DND-41 (cell line): ENCODE measurements around the gene GADD45G.

ENCODE experiments used
- EZH2 ChIP-seq: IDR thresholded peaks from 3 replicates; pipeline ENCODE4 v1.6.1; 2012; ENCODE audit warnings: borderline replicate concordance, low read depth, mild to moderate bottlenecking, moderate library complexity, low read length, inconsistent platforms; ENCODE audit not compliant: severe bottlenecking
- TF ChIP-seq, protein P1 (sequence below): IDR thresholded peaks from 2 replicates; pipeline ENCODE4 v1.5.1; 2012; ENCODE audit warnings: borderline replicate concordance, low read length, moderate library complexity, mild to moderate bottlenecking; ENCODE audit not compliant: poor library complexity, severe bottlenecking; ENCODE audit errors: extremely low read depth

DNA sequence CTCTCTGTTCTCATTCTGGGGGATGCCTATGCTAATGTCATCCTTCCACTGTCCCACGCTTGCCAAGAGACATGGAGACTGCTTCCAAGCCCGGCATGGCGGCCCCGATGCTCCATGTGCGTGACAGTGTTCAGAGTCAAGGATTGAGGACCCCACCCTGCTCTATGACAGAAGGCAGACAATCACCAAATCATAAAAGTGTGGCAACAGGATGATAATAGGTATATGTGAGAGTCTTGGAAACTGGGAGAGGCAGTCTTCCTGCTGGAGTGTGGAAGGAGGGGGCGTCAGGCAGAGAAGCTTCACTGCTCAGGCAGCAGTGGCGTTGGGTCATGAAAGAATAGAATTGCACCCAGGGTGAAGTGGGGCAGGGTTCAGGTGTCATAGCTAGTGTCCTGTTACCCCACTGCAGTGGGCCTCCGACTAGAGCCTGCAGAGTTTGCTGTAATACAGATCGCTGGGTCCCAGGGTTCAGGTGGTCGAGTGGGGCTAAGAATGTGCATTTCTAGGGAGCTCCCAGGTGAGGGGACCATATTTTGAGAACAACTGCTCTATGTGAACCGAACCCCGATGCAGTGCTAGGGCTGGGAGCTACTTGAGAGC lies 12.5 kb upstream of the GADD45G start:
- TF ChIP-seq, protein P1, sequence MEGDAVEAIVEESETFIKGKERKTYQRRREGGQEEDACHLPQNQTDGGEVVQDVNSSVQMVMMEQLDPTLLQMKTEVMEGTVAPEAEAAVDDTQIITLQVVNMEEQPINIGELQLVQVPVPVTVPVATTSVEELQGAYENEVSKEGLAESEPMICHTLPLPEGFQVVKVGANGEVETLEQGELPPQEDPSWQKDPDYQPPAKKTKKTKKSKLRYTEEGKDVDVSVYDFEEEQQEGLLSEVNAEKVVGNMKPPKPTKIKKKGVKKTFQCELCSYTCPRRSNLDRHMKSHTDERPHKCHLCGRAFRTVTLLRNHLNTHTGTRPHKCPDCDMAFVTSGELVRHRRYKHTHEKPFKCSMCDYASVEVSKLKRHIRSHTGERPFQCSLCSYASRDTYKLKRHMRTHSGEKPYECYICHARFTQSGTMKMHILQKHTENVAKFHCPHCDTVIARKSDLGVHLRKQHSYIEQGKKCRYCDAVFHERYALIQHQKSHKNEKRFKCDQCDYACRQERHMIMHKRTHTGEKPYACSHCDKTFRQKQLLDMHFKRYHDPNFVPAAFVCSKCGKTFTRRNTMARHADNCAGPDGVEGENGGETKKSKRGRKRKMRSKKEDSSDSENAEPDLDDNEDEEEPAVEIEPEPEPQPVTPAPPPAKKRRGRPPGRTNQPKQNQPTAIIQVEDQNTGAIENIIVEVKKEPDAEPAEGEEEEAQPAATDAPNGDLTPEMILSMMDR = no peak
- TF ChIP-seq EZH2 = no peak
